Measurements from ENCODE around the gene KCNJ6. TPM values are rescaled to one million over a fixed set of nuclear protein-coding genes. Genes with fewer than 3 reads are reported as not detected.
A peak's percentile ranks its signal among the peaks of the same experiment; 100 is the strongest.

The KCNJ6 gene
- total RNA-seq, 1 donor from 2014 or later: 0.33 TPM

GRCh38 chr21:37876561-37876960 is 39.7 kb downstream of the KCNJ6 start:
- Histone ChIP-seq H3K36me3 (ENCODE audit: control insufficient read depth, insufficient read depth, low read length) (no peaks in the 10 kb centered on the region), H3K4me3 (ENCODE audit: low read depth, low read length) (no peak overlapping the region), H3K27me3 (ENCODE audit: control insufficient read depth, insufficient read depth, low read length) (no peaks in the 10 kb centered on the region)
- no peak for TF ChIP-seq CTCF (IDR thresholded peaks at IDR 0.05; ENCODE audit: insufficient read depth, low read length, poor library complexity, severe bottlenecking)
- no peak for DNase-seq (ENCODE audit: low read depth)

GRCh38 chr21:37874904-37875780 is 41.1 kb downstream of the KCNJ6 start:
- no peak for TF ChIP-seq CTCF (IDR thresholded peaks at IDR 0.05; ENCODE audit: insufficient read depth, low read length, poor library complexity, severe bottlenecking)
- no peaks in the 10 kb centered on the region for H3K27me3 ChIP-seq (ENCODE audit: control insufficient read depth, insufficient read depth, low read length)
- no peaks in the 10 kb centered on the region for H3K36me3 ChIP-seq (ENCODE audit: control insufficient read depth, insufficient read depth, low read length)
- no peak overlapping the region for H3K4me3 ChIP-seq (ENCODE audit: low read depth, low read length)
- no peak for DNase-seq (ENCODE audit: low read depth)

GRCh38 chr21:37874481-37874880 is 41.8 kb downstream of the KCNJ6 start:
- H3K27me3 ChIP-seq (ENCODE audit: control insufficient read depth, insufficient read depth, low read length): no peaks in the 10 kb centered on the region
- H3K4me3 ChIP-seq (ENCODE audit: low read depth, low read length): no peak overlapping the region
- no peak for TF ChIP-seq CTCF (IDR thresholded peaks at IDR 0.05; ENCODE audit: insufficient read depth, low read length, poor library complexity, severe bottlenecking)
- no peaks in the 10 kb centered on the region for H3K36me3 ChIP-seq (ENCODE audit: control insufficient read depth, insufficient read depth, low read length)
- no peak for DNase-seq (ENCODE audit: low read depth)

GRCh38 chr21:37873655-37874054 is 42.6 kb downstream of the KCNJ6 start:
- no peak for TF ChIP-seq CTCF (IDR thresholded peaks at IDR 0.05; ENCODE audit: insufficient read depth, low read length, poor library complexity, severe bottlenecking)
- no peak for DNase-seq (ENCODE audit: low read depth)

GRCh38 chr21:37871121-37871862 is 45.0 kb downstream of the KCNJ6 start:
- TF ChIP-seq CTCF (IDR thresholded peaks at IDR 0.05; ENCODE audit: insufficient read depth, low read length, poor library complexity, severe bottlenecking): no peak
- H3K27me3 ChIP-seq (ENCODE audit: control insufficient read depth, insufficient read depth, low read length): no peaks in the 10 kb centered on the region
- DNase-seq (ENCODE audit: low read depth): peak; percentile 59
- H3K4me3 ChIP-seq (ENCODE audit: low read depth, low read length): no peak overlapping the region
- no peaks in the 10 kb centered on the region for H3K36me3 ChIP-seq (ENCODE audit: control insufficient read depth, insufficient read depth, low read length)

More at GRCh38 chr21:37873655-37874054, 42.6 kb downstream of the KCNJ6 start:
- H3K27me3 ChIP-seq (ENCODE audit: control insufficient read depth, insufficient read depth, low read length): no peaks in the 10 kb centered on the region
- no peaks in the 10 kb centered on the region for H3K36me3 ChIP-seq (ENCODE audit: control insufficient read depth, insufficient read depth, low read length)
- no peak overlapping the region for H3K4me3 ChIP-seq (ENCODE audit: low read depth, low read length)
